Spleen (tissue), 11 donors: ENCODE data around the gene EHMT1. TPM values are rescaled to one million over a fixed set of nuclear protein-coding genes. Genes with fewer than 3 reads are reported as not detected.

Experiments used
- DNase-seq: peaks from one replicate; pipeline ENCODE4 v3.0.0-alpha.2; 2020
- H3K27ac ChIP-seq, 8 donors: fragments of 200-600 bp; sonication (generic) in 7 of 8; 1 replicate in 4 of 8; 2 replicates in 4 of 8; pipeline versions ENCODE4 v1.5.0 to v1.8.0; 2016 to 2021; ENCODE audit warnings: inconsistent platforms in 4 of 8, mild to moderate bottlenecking in 4 of 8, moderate library complexity in 1 of 8
- H3K27me3 ChIP-seq, 7 donors: fragments of 200-600 bp; sonication (generic) in 6 of 7; replicated peaks in 1 of 7; 1 replicate in 4 of 7; 2 replicates in 3 of 7; pipeline versions ENCODE4 v1.5.0 to v1.8.0; 2016 to 2021; ENCODE audit warnings: inconsistent platforms in 3 of 7, mild to moderate bottlenecking in 1 of 7
- H3K36me3 ChIP-seq, 6 donors: fragments of 200-600 bp; sonication (generic) in 5 of 6; 1 replicate in 4 of 6; 2 replicates in 2 of 6; pipeline versions ENCODE4 v1.5.0 to v1.8.0; 2016 to 2021; ENCODE audit warnings: inconsistent platforms in 2 of 6
- H3K4me1 ChIP-seq, 6 donors: fragments of 200-600 bp; sonication (generic) in 5 of 6; 1 replicate in 3 of 6; 2 replicates in 3 of 6; pipeline versions ENCODE4 v1.5.0 to v1.8.0; 2016 to 2021; ENCODE audit warnings: inconsistent platforms in 3 of 6
- H3K4me3 ChIP-seq, 8 donors: fragments of 200-600 bp; sonication (generic) in 7 of 8; 1 replicate in 4 of 8; 2 replicates in 4 of 8; pipeline versions ENCODE4 v1.5.0 to v1.8.0; 2016 to 2021; ENCODE audit warnings: inconsistent platforms in 4 of 8, mild to moderate bottlenecking in 4 of 8, moderate library complexity in 2 of 8
- H3K9me3 ChIP-seq, 8 donors: fragments of 200-600 bp; sonication (generic) in 7 of 8; 1 replicate in 4 of 8; 2 replicates in 4 of 8; pipeline versions ENCODE4 v1.5.0 to v1.8.0; 2016 to 2021; ENCODE audit warnings: inconsistent platforms in 4 of 8
- POLR2A ChIP-seq, 3 donors: fragments of 450-650 bp; IDR thresholded peaks; one replicate each; pipeline ENCODE4 v1.5.1; 2017; ENCODE audit warnings: antibody characterized with exemption in 3 of 3, mild to moderate bottlenecking in 1 of 3
- POLR2AphosphoS5 ChIP-seq, 3 donors: sonication (generic); formaldehyde crosslinking; IDR thresholded peaks; one replicate each; pipeline ENCODE4 v1.5.1; 2017; ENCODE audit warnings: antibody characterized with exemption in 3 of 3
- WGBS, 5 donors: extraction: QIAGEN DNeasy Blood & Tissue Kit in 3 of 5; methylation state at CpG; one replicate each; pipeline versions ENCODE4 v1.1.5 to v1.1.7; 2013 to 2018; 5-methylcytosine and 5-hydroxymethylcytosine counted together
- intact Hi-C: fragments of 100-400 bp; cut with DNase I; formaldehyde crosslinking; loops from one replicate; pipeline ENCODE4 v1.15.0; 2023; ENCODE audit warnings: low total_unique reads
- polyA plus RNA-seq, 3 donors: library from polyadenylated mRNA; stranded (reverse); fragments of 200-250 nt; gene quantifications; one replicate each; pipeline ENCODE4 v1.2.1, GENCODE V29; 2013
- total RNA-seq, 7 donors: library from RNA; depleted of rRNA in 3 of 7; stranded (reverse); fragments of >200 nt in 3 of 7; fragmentation: NEBNext Ultra II Directional in 4 of 7; extraction: Animal tissue kit (Norgen Biotek cat#: 25700) in 4 of 7; gene quantifications; one replicate each; pipeline versions ENCODE4 v1.1.0 to v1.2.1, GENCODE V29; 2016 to 2021
- TF ChIP-seq, protein P1 (sequence below), 11 experiments: fragments of 200-600 bp in 7 of 11; fragments of 450-650 bp in 4 of 11; sonication (generic) in 4 of 11; IDR thresholded peaks in 8 of 11; conservative IDR thresholded peaks in 3 of 11; 1 replicate in 7 of 11; 2 replicates in 4 of 11; pipeline versions ENCODE4 v1.4.0 to v1.8.0; 2016 to 2021; ENCODE audit warnings: antibody characterized with exemption in 11 of 11, inconsistent platforms in 4 of 11, mild to moderate bottlenecking in 1 of 11
- donor health status: healthy with polysubstance abuse.
- donor health status: DM: no; HTN: no; CAD: no; lungs with moderate emphysema.
- donor health status: DM: no; HTN: no; CAD: no.
- donor health status: Bipolar disorder and iron deficiency.
- donor health status: healthy.
- donor health status: DM: no; HTN: no; CAD: no.
- donor health status: DM: yes; HTN: yes; CAD: no.

EHMT1 gene
- total and polyA plus RNA-seq, 10 donors: 35.5 to 163 (median 122) TPM

DNA sequence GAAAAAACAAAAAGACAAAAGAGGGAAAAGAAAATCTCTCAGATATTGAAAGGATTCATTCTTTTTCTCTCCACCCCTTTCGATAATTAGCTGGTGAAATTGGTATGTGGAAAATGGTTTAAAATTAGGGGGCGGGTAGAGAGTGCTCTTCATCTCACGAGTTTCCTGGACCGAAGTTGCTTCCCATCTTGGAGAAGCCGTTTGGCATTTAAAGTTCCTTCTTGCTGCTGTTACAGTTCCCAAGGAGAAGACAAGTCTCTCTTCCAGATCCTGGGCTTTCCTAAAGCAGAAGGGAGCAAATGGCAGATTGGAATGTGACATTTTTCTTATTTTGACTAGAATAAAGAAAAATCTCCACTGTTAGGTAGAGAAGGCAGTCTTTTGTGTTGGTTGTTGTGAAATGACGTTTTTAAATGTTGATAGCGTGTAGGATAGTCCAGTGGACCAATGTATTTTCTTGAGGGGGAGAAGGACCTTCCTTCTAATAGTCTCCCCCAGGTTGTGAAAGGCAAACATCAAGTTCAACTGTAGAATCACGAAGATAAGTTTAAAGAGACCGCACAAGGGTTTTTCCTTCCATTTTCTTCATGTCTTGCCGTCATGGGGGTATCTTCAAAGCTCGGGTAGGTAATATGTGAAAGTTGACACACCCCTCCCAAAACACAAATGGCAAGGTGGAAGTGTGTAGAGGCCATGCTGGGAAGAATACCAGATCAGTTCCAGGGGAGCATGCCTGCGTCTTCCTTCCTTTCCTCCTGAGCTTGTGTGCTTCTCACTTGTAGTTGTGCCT is 77.5 kb downstream of the EHMT1 start:
- 79 to 88% (median 82%) methylated on average over 12 of the region's 12 CpGs for WGBS, 5 donors
- no peak for DNase-seq
- H3K36me3 ChIP-seq: peaks cover 0 to 12% (median 0%) of the 10 kb centered on the region in 6 donors
- H3K27ac ChIP-seq: no peak overlapping the region
- H3K4me3 ChIP-seq: no peak overlapping the region
- no peaks in the 10 kb centered on the region for H3K9me3 ChIP-seq
- intact Hi-C loops: no loop called here
- peaks cover 27 to 94% (median 46%) of the 10 kb centered on the region in 6 donors for H3K4me1 ChIP-seq
- TF ChIP-seq, protein P1, sequence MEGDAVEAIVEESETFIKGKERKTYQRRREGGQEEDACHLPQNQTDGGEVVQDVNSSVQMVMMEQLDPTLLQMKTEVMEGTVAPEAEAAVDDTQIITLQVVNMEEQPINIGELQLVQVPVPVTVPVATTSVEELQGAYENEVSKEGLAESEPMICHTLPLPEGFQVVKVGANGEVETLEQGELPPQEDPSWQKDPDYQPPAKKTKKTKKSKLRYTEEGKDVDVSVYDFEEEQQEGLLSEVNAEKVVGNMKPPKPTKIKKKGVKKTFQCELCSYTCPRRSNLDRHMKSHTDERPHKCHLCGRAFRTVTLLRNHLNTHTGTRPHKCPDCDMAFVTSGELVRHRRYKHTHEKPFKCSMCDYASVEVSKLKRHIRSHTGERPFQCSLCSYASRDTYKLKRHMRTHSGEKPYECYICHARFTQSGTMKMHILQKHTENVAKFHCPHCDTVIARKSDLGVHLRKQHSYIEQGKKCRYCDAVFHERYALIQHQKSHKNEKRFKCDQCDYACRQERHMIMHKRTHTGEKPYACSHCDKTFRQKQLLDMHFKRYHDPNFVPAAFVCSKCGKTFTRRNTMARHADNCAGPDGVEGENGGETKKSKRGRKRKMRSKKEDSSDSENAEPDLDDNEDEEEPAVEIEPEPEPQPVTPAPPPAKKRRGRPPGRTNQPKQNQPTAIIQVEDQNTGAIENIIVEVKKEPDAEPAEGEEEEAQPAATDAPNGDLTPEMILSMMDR (IDR thresholded peaks at IDR 0.05 in 8 of 11, conservative IDR thresholded peaks at IDR 0.05 in 3 of 11): no peak
- TF ChIP-seq POLR2A (IDR thresholded peaks at IDR 0.05) (no peak), POLR2AphosphoS5 (IDR thresholded peaks at IDR 0.05) (no peak)
- H3K27me3 ChIP-seq: no peaks in the 10 kb centered on the region

DNA sequence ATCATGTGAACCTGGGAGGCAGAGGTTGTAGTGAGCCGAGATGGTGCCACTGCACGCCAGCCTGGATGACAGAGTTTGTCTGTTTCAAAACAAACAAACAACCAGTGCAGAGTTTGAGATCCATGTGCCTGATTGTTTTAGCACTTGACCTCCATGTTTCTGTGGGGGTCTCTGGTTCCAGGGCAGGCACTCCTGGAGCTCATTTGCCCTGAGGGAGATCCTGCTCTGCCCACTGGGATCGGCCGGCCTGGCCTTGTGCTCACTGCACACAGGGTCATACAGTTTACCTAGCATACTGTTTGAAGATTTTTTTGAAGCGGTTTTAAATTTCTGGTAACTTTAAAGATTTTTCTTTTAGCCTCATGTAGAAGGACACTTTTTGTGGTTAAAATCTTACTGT is 78.4 kb downstream of the EHMT1 start:
- H3K4me1 ChIP-seq: peaks cover 18 to 88% (median 38%) of the 10 kb centered on the region in 6 donors
- intact Hi-C loops: no loop called here
- 89 to 94% (median 93%) methylated on average over 5 of the region's 5 CpGs for WGBS, 5 donors
- H3K27ac ChIP-seq: no peak overlapping the region
- H3K36me3 ChIP-seq: peaks cover 0 to 16% (median under 1%) of the 10 kb centered on the region in 6 donors
- H3K4me3 ChIP-seq: no peak overlapping the region
- peaks cover 0 to 8% (median 5%) of the 10 kb centered on the region in 8 donors for H3K9me3 ChIP-seq
- H3K27me3 ChIP-seq: no peaks in the 10 kb centered on the region
- TF ChIP-seq POLR2AphosphoS5 (IDR thresholded peaks at IDR 0.05) (no peak), POLR2A (IDR thresholded peaks at IDR 0.05) (no peak)
- TF ChIP-seq, protein P1 (IDR thresholded peaks at IDR 0.05 in 8 of 11, conservative IDR thresholded peaks at IDR 0.05 in 3 of 11): no peak
- DNase-seq: no peak

- H3K27ac ChIP-seq: no peak overlapping the region
- no peaks in the 10 kb centered on the region for H3K27me3 ChIP-seq
- WGBS, 5 donors: 89 to 93% (median 91%) methylated on average over 19 of the region's 19 CpGs
- no peak overlapping the region for H3K4me3 ChIP-seq
- H3K9me3 ChIP-seq: peaks cover 2 to 15% (median 11%) of the 10 kb centered on the region in 8 donors
- H3K4me1 ChIP-seq: peaks cover 12 to 81% (median 31%) of the 10 kb centered on the region in 6 donors
- no peak for DNase-seq
- TF ChIP-seq, protein P1 (IDR thresholded peaks at IDR 0.05 in 8 of 11, conservative IDR thresholded peaks at IDR 0.05 in 3 of 11): no peak
- TF ChIP-seq POLR2AphosphoS5 (IDR thresholded peaks at IDR 0.05): peak in 2 of 3 donors; percentile 5 to 25
- intact Hi-C loops: no loop called here
- H3K36me3 ChIP-seq: peaks cover 0 to 22% (median 4%) of the 10 kb centered on the region in 6 donors
These were observed 79.0 kb downstream of the EHMT1 start for GRCh38 chr9:137697832-137698231.

DNA sequence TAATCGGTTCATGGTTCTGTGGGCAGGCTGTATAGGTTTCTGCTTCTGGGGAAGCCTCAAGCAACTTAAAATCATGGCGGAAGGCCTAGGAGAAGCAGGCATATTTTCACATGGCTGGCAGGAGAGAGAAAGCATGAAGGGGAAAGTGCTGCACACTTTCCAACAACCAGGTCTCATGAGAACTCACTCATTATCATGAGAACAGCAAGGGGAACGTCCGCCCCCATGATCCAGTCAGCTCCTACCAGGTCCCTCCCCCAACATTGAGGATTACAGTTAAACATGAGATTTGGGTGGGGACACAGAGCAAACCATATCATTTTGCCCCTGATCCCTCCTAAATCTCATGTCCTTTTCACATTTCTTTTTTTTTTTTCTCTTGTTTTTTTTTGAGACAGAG is 82.1 kb downstream of the EHMT1 start:
- H3K4me3 ChIP-seq: no peak overlapping the region
- H3K9me3 ChIP-seq: peaks cover 10 to 28% (median 22%) of the 10 kb centered on the region in 8 donors
- intact Hi-C loops: no loop called here
- no peaks in the 10 kb centered on the region for H3K27me3 ChIP-seq
- no peak for DNase-seq
- peaks cover 0 to 21% (median 5%) of the 10 kb centered on the region in 6 donors for H3K36me3 ChIP-seq
- TF ChIP-seq POLR2AphosphoS5 (IDR thresholded peaks at IDR 0.05) (no peak), POLR2A (IDR thresholded peaks at IDR 0.05) (no peak)
- TF ChIP-seq, protein P1 (IDR thresholded peaks at IDR 0.05 in 8 of 11, conservative IDR thresholded peaks at IDR 0.05 in 3 of 11): no peak
- peaks cover 5 to 85% (median 28%) of the 10 kb centered on the region in 6 donors for H3K4me1 ChIP-seq
- no peak overlapping the region for H3K27ac ChIP-seq
- WGBS, 5 donors: 93 to 98% (median 96%) methylated on average over 4 of the region's 4 CpGs
